Nucleus accumbens (tissue), 56 donors: ENCODE measurements around the gene MRPL3.
"Not testable (repeated sequence)": the region's sequence is repeated elsewhere in the genome, so short reads cannot be mapped to it uniquely, and the experiment has no call there.

Experiments used
- DNase-seq, 56 donors: peaks; one replicate each; lab custom pipeline; 2025; lab: John Stamatoyannopoulos, UW

MRPL3 gene

GRCh38 chr3:131501949-131502348, 822 bp downstream of the MRPL3 start:
- no peak for DNase-seq

- DNase-seq, result no peak
Measured at GRCh38 chr3:131494706-131495105, 8.1 kb downstream of the MRPL3 start.

GRCh38 chr3:131491775-131492174, 11.0 kb downstream of the MRPL3 start:
- DNase-seq, result no peak

- no peak for DNase-seq
Measured at GRCh38 chr3:131491084-131491483, 11.7 kb downstream of the MRPL3 start.

- DNase-seq, result not testable (repeated sequence)
Measured at GRCh38 chr3:131486545-131486944, 16.2 kb downstream of the MRPL3 start.

- DNase-seq, result no peak
Measured at GRCh38 chr3:131485119-131485518, 17.7 kb downstream of the MRPL3 start.

- DNase-seq, result no peak
Measured at GRCh38 chr3:131484496-131485111, 18.2 kb downstream of the MRPL3 start.

GRCh38 chr3:131480116-131480515, 22.7 kb downstream of the MRPL3 start:
- DNase-seq, result no peak

- DNase-seq, result no peak
Measured at GRCh38 chr3:131477813-131478212, 25.0 kb downstream of the MRPL3 start.

- no peak for DNase-seq
Measured at GRCh38 chr3:131474115-131474514, 28.7 kb downstream of the MRPL3 start.

- no peak for DNase-seq
Measured at GRCh38 chr3:131470377-131470776, 32.4 kb downstream of the MRPL3 start.

- DNase-seq, result no peak
Measured at GRCh38 chr3:131458653-131459052, 44.1 kb downstream of the MRPL3 start.

GRCh38 chr3:131457220-131457619, 45.6 kb downstream of the MRPL3 start:
- no peak for DNase-seq

- no peak for DNase-seq
Measured at GRCh38 chr3:131454501-131454900, 48.3 kb downstream of the MRPL3 start.

- no peak for DNase-seq
Measured at GRCh38 chr3:131453533-131453932, 49.2 kb downstream of the MRPL3 start.

- DNase-seq, result no peak
Measured at GRCh38 chr3:131447349-131447748, 55.4 kb downstream of the MRPL3 start.

- no peak for DNase-seq
Measured at GRCh38 chr3:131444180-131444579, 58.6 kb downstream of the MRPL3 start.

- no peak for DNase-seq
Measured at GRCh38 chr3:131439084-131439483, 63.7 kb downstream of the MRPL3 start.

- no peak for DNase-seq
Measured at GRCh38 chr3:131435000-131435399, 67.8 kb downstream of the MRPL3 start.

- DNase-seq, result no peak
Measured at GRCh38 chr3:131432441-131432840, 70.3 kb downstream of the MRPL3 start.

- DNase-seq, result no peak
Measured at GRCh38 chr3:131431754-131432153, 71.0 kb downstream of the MRPL3 start.

- DNase-seq, result no peak
Measured at GRCh38 chr3:131427226-131427625, 75.5 kb downstream of the MRPL3 start.

GRCh38 chr3:131421957-131422498, 80.7 kb downstream of the MRPL3 start:
- DNase-seq, result no peak
